Omental fat pad (tissue), 4 donors: ENCODE measurements around the gene PTPA. TPM values are rescaled to one million over a fixed set of nuclear protein-coding genes. Genes with fewer than 3 reads are reported as not detected.

ENCODE experiments used
- ATAC-seq: fragments of 150-250 bp; one replicate; pipeline ENCODE4 v1.9.1; 2016; ENCODE audit warnings: mild to moderate bottlenecking, moderate library complexity; ENCODE audit not compliant: low FRiP score
- DNase-seq: peaks from one replicate; pipeline ENCODE4 v3.0.0-alpha.2; 2019; ENCODE audit warnings: low spot score
- total RNA-seq, 4 donors: library from RNA; depleted of rRNA; stranded (reverse); fragments of >200 nt; gene quantifications; one replicate each; pipeline ENCODE4 v1.1.0, GENCODE V29; 2016
- TF ChIP-seq, protein P1 (sequence below), 3 donors: fragments of 450-650 bp; IDR thresholded peaks; one replicate each; pipeline ENCODE4 v1.5.1; 2016 to 2017; ENCODE audit warnings: antibody characterized with exemption in 3 of 3, mild to moderate bottlenecking in 3 of 3, moderate library complexity in 2 of 3

PTPA gene
- total RNA-seq, 4 donors from 2014 or later, result 37.2 to 49.5 (median 41.8) TPM

DNA sequence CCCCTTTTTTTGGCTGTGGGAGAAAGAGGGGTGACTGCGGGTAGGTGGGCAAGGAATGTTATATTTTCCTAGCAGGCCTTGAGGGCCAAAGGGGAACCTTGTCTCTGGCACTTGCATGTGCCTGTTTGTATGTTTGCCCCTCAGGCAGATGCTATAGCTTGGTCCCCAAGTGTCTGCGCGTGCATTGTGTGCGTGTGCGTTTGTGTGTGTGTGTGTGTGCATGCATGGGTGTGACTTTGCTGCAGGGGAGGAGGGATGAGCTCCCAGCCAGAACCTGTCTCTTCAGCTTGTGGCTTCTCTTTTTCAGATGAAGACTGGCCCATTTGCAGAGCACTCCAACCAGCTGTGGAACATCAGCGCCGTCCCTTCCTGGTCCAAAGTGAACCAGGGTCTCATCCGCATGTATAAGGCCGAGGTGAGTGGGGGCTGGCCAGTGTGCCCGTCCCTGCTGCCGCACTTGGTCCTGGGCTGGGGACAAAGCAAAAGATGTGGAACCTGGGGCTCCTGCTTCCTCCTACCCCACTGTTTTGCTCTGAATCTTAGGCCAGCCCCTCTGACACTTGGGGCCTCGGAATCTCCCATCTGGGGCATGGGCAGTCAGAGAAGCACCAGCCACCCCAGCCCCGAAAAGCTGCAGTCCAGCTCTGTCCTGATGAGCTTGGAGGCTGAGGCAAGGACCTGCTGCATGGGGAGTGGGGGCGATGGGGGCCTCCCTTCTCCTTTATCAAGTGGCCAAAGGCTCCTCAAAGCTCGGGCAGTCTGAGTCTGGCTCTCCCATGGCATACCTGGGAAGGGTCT, 31.1 kb downstream of the PTPA start:
- ATAC-seq (no peak), DNase-seq (no peak)

DNA sequence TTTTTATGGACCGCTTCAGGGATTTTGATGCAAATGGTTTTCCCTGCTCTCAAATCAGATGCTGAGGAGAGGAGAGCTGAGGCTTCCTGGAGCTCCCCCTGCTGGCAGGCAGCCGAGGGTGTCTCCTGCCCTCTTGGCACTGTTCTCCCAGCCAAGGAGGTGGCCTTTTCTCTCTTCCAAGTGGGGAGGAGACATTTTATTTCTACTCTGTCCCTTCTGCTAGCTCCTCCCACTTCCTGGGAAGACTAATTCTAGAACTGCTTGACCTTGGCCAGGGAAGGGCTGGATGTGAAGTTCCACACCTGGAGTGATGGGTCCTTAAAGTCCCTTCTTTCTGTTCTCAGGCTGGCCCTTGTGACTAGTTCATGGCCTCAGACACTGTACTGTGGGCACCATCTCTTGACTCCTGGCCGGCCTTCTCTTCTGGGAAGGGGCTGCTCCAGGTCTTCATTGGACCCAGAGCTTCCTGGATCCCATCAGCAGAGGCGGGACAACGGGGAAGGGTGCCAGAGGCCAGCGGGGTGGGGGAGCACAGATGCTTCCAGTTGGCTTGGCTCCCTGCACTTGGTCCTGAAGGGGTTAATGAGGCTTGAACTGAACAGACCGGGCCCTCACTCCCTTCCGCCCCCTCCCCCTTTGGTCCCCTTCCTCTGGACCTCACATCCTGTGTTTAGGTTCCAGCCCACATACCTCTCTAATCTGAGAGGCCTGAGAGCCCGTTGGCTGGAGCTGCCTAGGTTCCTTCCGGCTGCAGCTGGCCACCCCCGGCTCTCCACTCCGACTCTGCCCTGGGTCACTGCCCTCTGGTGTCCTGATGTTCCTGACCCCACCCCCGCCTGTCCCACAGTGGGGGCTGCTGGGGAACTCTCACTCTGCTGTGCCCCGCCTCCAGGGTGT, 32.1 kb downstream of the PTPA start:
- ATAC-seq (peak; percentile 34), DNase-seq (no peak)
- TF ChIP-seq, protein P1, sequence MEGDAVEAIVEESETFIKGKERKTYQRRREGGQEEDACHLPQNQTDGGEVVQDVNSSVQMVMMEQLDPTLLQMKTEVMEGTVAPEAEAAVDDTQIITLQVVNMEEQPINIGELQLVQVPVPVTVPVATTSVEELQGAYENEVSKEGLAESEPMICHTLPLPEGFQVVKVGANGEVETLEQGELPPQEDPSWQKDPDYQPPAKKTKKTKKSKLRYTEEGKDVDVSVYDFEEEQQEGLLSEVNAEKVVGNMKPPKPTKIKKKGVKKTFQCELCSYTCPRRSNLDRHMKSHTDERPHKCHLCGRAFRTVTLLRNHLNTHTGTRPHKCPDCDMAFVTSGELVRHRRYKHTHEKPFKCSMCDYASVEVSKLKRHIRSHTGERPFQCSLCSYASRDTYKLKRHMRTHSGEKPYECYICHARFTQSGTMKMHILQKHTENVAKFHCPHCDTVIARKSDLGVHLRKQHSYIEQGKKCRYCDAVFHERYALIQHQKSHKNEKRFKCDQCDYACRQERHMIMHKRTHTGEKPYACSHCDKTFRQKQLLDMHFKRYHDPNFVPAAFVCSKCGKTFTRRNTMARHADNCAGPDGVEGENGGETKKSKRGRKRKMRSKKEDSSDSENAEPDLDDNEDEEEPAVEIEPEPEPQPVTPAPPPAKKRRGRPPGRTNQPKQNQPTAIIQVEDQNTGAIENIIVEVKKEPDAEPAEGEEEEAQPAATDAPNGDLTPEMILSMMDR (IDR thresholded peaks at IDR 0.05), result no peak

More for the DNA sequence above, 31.1 kb downstream of the PTPA start:
- TF ChIP-seq, protein P1 (IDR thresholded peaks at IDR 0.05), result no peak

DNA sequence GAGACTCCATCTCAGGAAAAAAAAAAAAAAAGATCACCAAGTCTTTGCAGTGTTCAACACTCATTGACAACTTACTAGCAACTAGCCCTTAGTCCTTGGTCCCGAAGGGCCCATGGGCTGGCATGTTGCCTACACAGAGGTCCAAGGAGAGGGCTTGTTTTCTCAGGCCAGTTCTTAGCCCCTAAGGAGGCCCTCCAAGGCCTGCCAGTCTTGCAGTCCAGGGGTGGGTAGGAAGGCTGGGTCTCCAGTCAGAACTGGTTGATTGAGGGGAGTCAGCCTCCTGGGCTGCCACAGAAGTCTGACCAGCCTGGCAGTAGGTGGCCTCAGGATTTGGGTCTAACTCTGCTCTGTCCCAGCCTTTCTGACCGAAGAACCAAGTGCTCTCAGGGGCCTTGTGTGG, 34.1 kb downstream of the PTPA start:
- TF ChIP-seq, protein P1 (IDR thresholded peaks at IDR 0.05), result no peak
- ATAC-seq, result no peak
- DNase-seq, result no peak

DNA sequence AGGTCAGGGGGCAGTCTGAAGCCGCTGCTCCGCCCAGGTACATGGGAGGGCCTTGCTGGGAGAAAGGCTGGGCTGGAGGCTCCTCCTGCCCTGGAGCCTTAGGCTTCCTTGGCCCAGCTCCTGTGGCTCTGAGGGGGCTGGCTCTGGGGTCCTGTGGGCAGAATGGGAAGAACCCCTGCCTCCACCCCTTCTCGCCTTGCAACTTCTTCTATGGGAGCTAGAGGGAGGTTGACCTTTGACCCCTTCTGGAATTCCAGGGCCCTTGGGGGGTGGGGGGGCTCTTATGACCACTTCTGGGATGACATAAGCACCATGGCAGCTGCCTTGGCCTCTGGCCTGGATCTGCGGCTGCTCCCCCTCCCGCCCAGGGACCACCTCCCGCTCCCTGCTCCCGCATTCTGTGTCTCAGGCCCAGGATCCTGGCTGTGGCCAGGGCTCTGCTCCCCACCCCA, 34.7 kb downstream of the PTPA start:
- TF ChIP-seq, protein P1 (IDR thresholded peaks at IDR 0.05), result no peak
- DNase-seq (no peak), ATAC-seq (peak; percentile 33)

DNA sequence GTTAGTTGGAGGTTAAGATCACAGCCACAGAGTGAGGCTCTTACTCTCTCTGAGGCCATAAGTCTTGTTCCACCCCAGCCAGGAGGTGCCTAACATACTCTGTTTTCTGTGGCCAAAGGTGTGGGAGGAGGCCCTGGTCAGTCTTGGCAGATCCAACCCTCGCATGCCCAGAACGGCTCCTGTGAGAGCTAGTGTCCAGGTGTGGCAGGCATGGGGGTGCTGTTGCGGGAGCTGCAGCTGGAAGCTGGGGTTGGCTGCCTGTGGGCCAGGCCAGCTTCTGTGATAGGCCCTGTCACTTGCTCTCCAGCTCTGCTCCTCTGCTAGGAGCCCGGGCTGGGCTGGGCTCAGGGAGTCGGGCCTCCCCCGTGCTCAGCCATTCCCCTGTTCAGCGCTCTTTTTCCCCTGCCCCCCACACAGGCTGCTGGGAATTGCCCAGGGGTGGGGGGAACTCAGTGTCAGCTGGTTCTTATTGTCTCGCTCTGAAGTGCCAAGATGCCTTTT, 35.3 kb downstream of the PTPA start:
- peak; percentile 19 for ATAC-seq
- DNase-seq, result no peak
- TF ChIP-seq, protein P1 (IDR thresholded peaks at IDR 0.05), result no peak

DNA sequence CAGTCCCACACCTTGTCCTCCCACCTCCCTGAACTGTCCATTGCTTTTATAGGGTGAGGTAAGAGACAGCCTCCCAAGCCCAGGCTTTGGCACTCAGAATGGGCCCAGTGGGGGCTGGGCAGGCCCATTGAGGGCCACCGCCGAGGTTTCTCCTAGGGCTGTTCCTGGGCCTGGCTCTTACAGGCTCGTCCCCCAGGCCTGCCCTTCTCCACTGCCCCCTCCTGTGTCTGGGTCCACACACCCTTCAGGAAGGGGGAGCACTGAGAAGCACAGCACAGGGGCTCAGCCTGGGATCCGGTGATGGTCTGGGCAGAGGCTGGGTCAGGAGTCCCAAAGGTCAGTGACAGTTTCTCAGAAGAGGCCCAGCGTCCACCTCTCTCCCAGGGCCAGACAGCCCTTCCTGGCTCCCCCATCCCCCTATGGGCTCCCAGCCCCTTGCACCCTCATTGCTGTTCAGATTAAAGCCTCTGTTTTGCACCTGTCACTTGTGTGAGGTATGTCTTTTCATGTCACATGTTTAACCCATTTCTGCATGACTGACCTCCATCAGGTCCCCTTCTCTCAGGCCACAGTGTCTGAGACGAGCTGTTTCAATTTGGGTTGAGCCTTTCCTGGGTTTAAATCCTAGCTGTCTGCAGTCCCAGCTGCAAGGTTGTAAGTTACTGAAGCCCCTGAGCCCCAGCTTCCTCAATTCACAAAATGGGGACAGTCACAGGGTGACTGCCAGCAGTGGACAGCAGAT, 37.4 kb downstream of the PTPA start:
- TF ChIP-seq, protein P1 (IDR thresholded peaks at IDR 0.05), result no peak
- ATAC-seq (no peak), DNase-seq (no peak)
